ENCODE data around the gene ADGRG1. TPM values are rescaled to one million over a fixed set of nuclear protein-coding genes. Genes with fewer than 3 reads are reported as not detected.

ADGRG1 gene
- total RNA-seq, 1 donor from 2014 or later, result 19.7 TPM

- DNase-seq (ENCODE audit: low spot score, unreplicated experiment), result no peak
- Mint-ChIP-seq H3K27me3 (no peaks in the 10 kb centered on the region), H3K9me3 (ENCODE audit: low read depth) (no peaks in the 10 kb centered on the region), H3K4me3 (ENCODE audit: low read depth) (no peak overlapping the region), H3K4me1 (ENCODE audit: low read depth) (no peaks in the 10 kb centered on the region), H3K36me3 (ENCODE audit: insufficient read depth) (peaks cover 1% of the 10 kb centered on the region), H3K27ac (no peak overlapping the region)
- no peak for TF ChIP-seq CTCF (IDR thresholded peaks at IDR 0.05; ENCODE audit: unreplicated experiment)
These were observed 32.5 kb downstream of the ADGRG1 start for GRCh38 chr16:57660715-57661463.

- no peak overlapping the region for H3K4me3 Mint-ChIP-seq (ENCODE audit: low read depth)
- peaks cover 1% of the 10 kb centered on the region for H3K36me3 Mint-ChIP-seq (ENCODE audit: insufficient read depth)
- no peaks in the 10 kb centered on the region for H3K4me1 Mint-ChIP-seq (ENCODE audit: low read depth)
- H3K27ac Mint-ChIP-seq, result no peak overlapping the region
- TF ChIP-seq CTCF (IDR thresholded peaks at IDR 0.05; ENCODE audit: unreplicated experiment), result no peak
- H3K27me3 Mint-ChIP-seq, result no peaks in the 10 kb centered on the region
- DNase-seq (ENCODE audit: low spot score, unreplicated experiment), result no peak
- no peaks in the 10 kb centered on the region for H3K9me3 Mint-ChIP-seq (ENCODE audit: low read depth)
These were observed 33.1 kb downstream of the ADGRG1 start for GRCh38 chr16:57661510-57661909.

- H3K4me3 Mint-ChIP-seq (ENCODE audit: low read depth), result no peak overlapping the region
- H3K4me1 Mint-ChIP-seq (ENCODE audit: low read depth), result no peaks in the 10 kb centered on the region
These were observed 33.8 kb downstream of the ADGRG1 start for GRCh38 chr16:57661936-57662906.

GRCh38 chr16:57663436-57663835 is 35.0 kb downstream of the ADGRG1 start:
- Mint-ChIP-seq H3K27ac (no peak overlapping the region), H3K27me3 (no peaks in the 10 kb centered on the region), H3K9me3 (ENCODE audit: low read depth) (no peaks in the 10 kb centered on the region), H3K36me3 (ENCODE audit: insufficient read depth) (peaks cover 1% of the 10 kb centered on the region), H3K4me1 (ENCODE audit: low read depth) (no peaks in the 10 kb centered on the region), H3K4me3 (ENCODE audit: low read depth) (no peak overlapping the region)
- DNase-seq (ENCODE audit: low spot score, unreplicated experiment), result no peak
- TF ChIP-seq CTCF (IDR thresholded peaks at IDR 0.05; ENCODE audit: unreplicated experiment), result no peak

More at GRCh38 chr16:57661936-57662906, 33.8 kb downstream of the ADGRG1 start:
- Mint-ChIP-seq H3K27ac (peak overlapping the region; percentile 59), H3K27me3 (no peaks in the 10 kb centered on the region), H3K36me3 (ENCODE audit: insufficient read depth) (peaks cover 1% of the 10 kb centered on the region), H3K9me3 (ENCODE audit: low read depth) (no peaks in the 10 kb centered on the region)
- TF ChIP-seq CTCF (IDR thresholded peaks at IDR 0.05; ENCODE audit: unreplicated experiment), result no peak
- no peak for DNase-seq (ENCODE audit: low spot score, unreplicated experiment)

- H3K9me3 Mint-ChIP-seq (ENCODE audit: low read depth), result no peaks in the 10 kb centered on the region
- DNase-seq (ENCODE audit: low spot score, unreplicated experiment), result no peak
- H3K27ac Mint-ChIP-seq, result no peak overlapping the region
- no peaks in the 10 kb centered on the region for H3K4me1 Mint-ChIP-seq (ENCODE audit: low read depth)
- H3K36me3 Mint-ChIP-seq (ENCODE audit: insufficient read depth), result peaks cover 1% of the 10 kb centered on the region
- H3K4me3 Mint-ChIP-seq (ENCODE audit: low read depth), result no peak overlapping the region
- no peaks in the 10 kb centered on the region for H3K27me3 Mint-ChIP-seq
- peak; percentile 21 for TF ChIP-seq CTCF (IDR thresholded peaks at IDR 0.05; ENCODE audit: unreplicated experiment)
These were observed 35.7 kb downstream of the ADGRG1 start for GRCh38 chr16:57663917-57664661.

Measured in progenitor cell of endocrine pancreas (in vitro differentiated cells).